B cell (primary cell): ENCODE measurements around the gene USH2A. TPM values are rescaled to one million over a fixed set of nuclear protein-coding genes. Genes with fewer than 3 reads are reported as not detected.

Source experiments
- ATAC-seq: fragments of 200-7000 bp; cut with Tn5 transposase; one replicate; pipeline ENCODE4 v1.10.0; 2021; ENCODE audit warnings: low read depth, mild to moderate bottlenecking, moderate number of reproducible peaks, moderate library complexity
- CTCF ChIA-PET: fragments of 350-600 bp; sonication (Branson Sonifier 250); formaldehyde crosslinking; loops from one replicate; lab custom pipeline; 2021; ENCODE audit warnings: antibody characterized with exemption, inconsistent platforms; lab: Charles Lee
- POLR2A ChIA-PET: fragments of 350-600 bp; sonication (Branson Sonifier 250); formaldehyde crosslinking; loops from one replicate; lab custom pipeline; 2021; ENCODE audit warnings: antibody characterized with exemption; lab: Charles Lee
- DNase-seq: peaks from one replicate; pipeline ENCODE4 v3.0.0; 2013
- H2AFZ ChIP-seq: 2 replicates; pipeline ENCODE4 v1.6.1; 2012; ENCODE audit warnings: mild to moderate bottlenecking, low read depth, low read length; ENCODE audit not compliant: insufficient read depth, poor library complexity, severe bottlenecking
- H3K27ac ChIP-seq, 2 donors: 1 replicate in 1 of 2; 2 replicates in 1 of 2; pipeline ENCODE4 v1.5.1; 2012 to 2013; ENCODE audit warnings: low read length in 2 of 2, mild to moderate bottlenecking in 2 of 2, moderate library complexity in 1 of 2
- H3K27me3 ChIP-seq, 4 experiments: fragments of 200-600 bp in 1 of 4; sonication (generic) in 1 of 4; replicated peaks in 1 of 4; 1 replicate in 2 of 4; 2 replicates in 2 of 4; pipeline versions ENCODE4 v1.6.1 to v1.7.0; 2013 to 2016; ENCODE audit warnings: low read length in 3 of 4, mild to moderate bottlenecking in 2 of 4, mixed read lengths in 1 of 4, moderate library complexity in 1 of 4; ENCODE audit not compliant: insufficient read depth in 4 of 4, control insufficient read depth in 3 of 4; ENCODE audit errors: control extremely low read depth in 1 of 4
- H3K36me3 ChIP-seq, 2 experiments: replicated peaks in 1 of 2; 1 replicate in 1 of 2; 2 replicates in 1 of 2; pipeline versions ENCODE4 v1.6.1 to v1.7.1; 2013; ENCODE audit warnings: low read length in 1 of 2; ENCODE audit not compliant: insufficient read depth in 2 of 2, control insufficient read depth in 1 of 2; ENCODE audit errors: control extremely low read depth in 1 of 2, extremely low read depth in 1 of 2
- H3K4me1 ChIP-seq, 2 donors: fragments of 200-600 bp in 1 of 2; sonication (generic) in 1 of 2; 1 replicate in 1 of 2; 2 replicates in 1 of 2; pipeline versions ENCODE4 v1.5.1 to v1.6.1; 2013 to 2017; ENCODE audit warnings: low read length in 2 of 2; ENCODE audit not compliant: control insufficient read depth in 2 of 2, insufficient read depth in 2 of 2
- H3K4me2 ChIP-seq: replicated peaks from 2 replicates; pipeline ENCODE3; 2012; ENCODE audit warnings: mild to moderate bottlenecking, low read depth, low read length; ENCODE audit not compliant: poor library complexity, severe bottlenecking
- H3K4me3 ChIP-seq, 5 experiments: fragments of 200-600 bp in 1 of 5; sonication (generic) in 1 of 5; 1 replicate in 3 of 5; 2 replicates in 2 of 5; pipeline versions ENCODE4 v1.5.1 to v1.7.0; 2011 to 2016; ENCODE audit warnings: low read length in 4 of 5, mild to moderate bottlenecking in 4 of 5, low read depth in 2 of 5, control low read depth in 1 of 5, moderate library complexity in 1 of 5; ENCODE audit not compliant: insufficient read depth in 1 of 5; ENCODE audit errors: control extremely low read depth in 1 of 5, extremely low read depth in 1 of 5
- H3K79me2 ChIP-seq: fragments of 200-600 bp; sonication (generic); one replicate; pipeline ENCODE4 v1.6.0; 2016; ENCODE audit warnings: low read length; ENCODE audit not compliant: control insufficient read depth, insufficient read depth
- H3K9ac ChIP-seq: fragments of 200-600 bp; sonication (generic); 2 replicates; pipeline ENCODE4 v1.6.1; 2017; ENCODE audit warnings: mild to moderate bottlenecking, low read length, moderate library complexity
- H3K9me3 ChIP-seq, 3 donors: one replicate each; pipeline versions ENCODE4 v1.6.1 to v1.7.1; 2013; ENCODE audit warnings: low read length in 2 of 3; ENCODE audit not compliant: control insufficient read depth in 2 of 3, insufficient read depth in 1 of 3; ENCODE audit errors: control extremely low read depth in 1 of 3
- H4K20me1 ChIP-seq: 2 replicates; pipeline ENCODE4 v1.6.0; 2012; ENCODE audit warnings: mild to moderate bottlenecking, low read length; ENCODE audit not compliant: insufficient read depth, control insufficient read depth, poor library complexity, severe bottlenecking
- H3K27ac Mint-ChIP-seq: one replicate; pipeline ENCODE4 v1.8.0; 2021; ENCODE audit warnings: mixed read lengths
- H3K27me3 Mint-ChIP-seq: one replicate; pipeline ENCODE4 v1.8.0; 2021; ENCODE audit warnings: mixed read lengths
- H3K4me1 Mint-ChIP-seq: one replicate; pipeline ENCODE4 v1.8.0; 2021; ENCODE audit warnings: mixed read lengths
- H3K4me3 Mint-ChIP-seq: one replicate; pipeline ENCODE4 v1.8.0; 2021; ENCODE audit warnings: mixed read lengths
- H3K9me3 Mint-ChIP-seq: one replicate; pipeline ENCODE4 v1.8.0; 2022; ENCODE audit warnings: mixed read lengths; ENCODE audit not compliant: insufficient read depth
- EZH2 ChIP-seq: IDR thresholded peaks from 2 replicates; pipeline ENCODE4 v1.6.1; 2012; ENCODE audit warnings: borderline replicate concordance, low read depth, mild to moderate bottlenecking, moderate library complexity, low read length; ENCODE audit not compliant: insufficient read depth, poor library complexity, severe bottlenecking
- WGBS: methylation state at CpG from one replicate; pipeline ENCODE4 v1.1.5; 2013; ENCODE audit warnings: missing lambda C conversion rate; ENCODE audit not compliant: insufficient coverage; 5-methylcytosine and 5-hydroxymethylcytosine counted together
- intact Hi-C: fragments of 100-400 bp; cut with micrococcal nuclease; formaldehyde crosslinking; loops from one replicate; pipeline ENCODE4 v1.10.0; 2022
- polyA plus RNA-seq: library from polyadenylated mRNA; depleted of rRNA; stranded (reverse); fragments of >200 nt; gene quantifications from 2 replicates; pipeline ENCODE4 v1.2.3, GENCODE V29; 2012
- total RNA-seq, 2 donors: library from RNA; stranded (reverse); fragments of 120-200 nt in 1 of 2; gene quantifications; 1 replicate in 1 of 2; 2 replicates in 1 of 2; pipeline versions ENCODE4 v1.2.3 to v1.2.4, GENCODE V29; 2013 to 2022
- TF ChIP-seq, protein P1 (sequence below): fragments of 200-600 bp; IDR thresholded peaks from one replicate; pipeline ENCODE4 v1.8.0; 2022; ENCODE audit warnings: antibody characterized with exemption, mild to moderate bottlenecking

Gene USH2A
- total and polyA plus RNA-seq, 2 donors (not counting 1 experiment from before 2014, with no cell fraction given) = 0.01 TPM; not detected in 1

DNA sequence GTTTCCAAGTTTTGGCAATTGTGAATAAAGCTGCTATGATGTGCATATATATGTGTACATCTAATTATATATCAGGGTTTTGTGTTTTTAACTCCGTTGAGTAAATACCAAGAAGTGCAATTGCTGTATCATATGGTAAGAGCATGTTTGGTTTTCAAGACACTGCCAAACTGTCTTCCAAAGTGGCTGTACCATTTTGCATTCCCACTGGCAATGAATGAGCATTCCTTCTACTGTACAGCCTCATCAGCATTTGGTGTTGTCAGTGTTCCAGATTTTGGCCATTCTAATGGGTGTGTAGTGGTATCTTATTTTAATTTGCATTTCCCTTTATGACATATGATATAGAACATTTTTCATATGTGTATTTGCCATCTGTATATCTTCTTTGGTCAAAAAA is 246.3 kb downstream of the USH2A start:
- Histone ChIP-seq H3K4me2 (no peak overlapping the region), H3K36me3 (no peaks in the 10 kb centered on the region), H3K27ac (no peak overlapping the region), H2AFZ (no peak overlapping the region), H3K4me3 (no peak overlapping the region), H3K9ac (no peak overlapping the region), H3K79me2 (no peaks in the 10 kb centered on the region), H3K4me1 (no peaks in the 10 kb centered on the region), H4K20me1 (no peaks in the 10 kb centered on the region), H3K27me3 (no peaks in the 10 kb centered on the region), H3K9me3 (no peaks in the 10 kb centered on the region)
- H3K4me1 Mint-ChIP-seq = no peaks in the 10 kb centered on the region
- DNase-seq (no peak), ATAC-seq (no peak)
- ChIA-PET CTCF (no interaction called here), POLR2A (no interaction called here)
- H3K9me3 Mint-ChIP-seq = no peaks in the 10 kb centered on the region
- TF ChIP-seq, protein P1, sequence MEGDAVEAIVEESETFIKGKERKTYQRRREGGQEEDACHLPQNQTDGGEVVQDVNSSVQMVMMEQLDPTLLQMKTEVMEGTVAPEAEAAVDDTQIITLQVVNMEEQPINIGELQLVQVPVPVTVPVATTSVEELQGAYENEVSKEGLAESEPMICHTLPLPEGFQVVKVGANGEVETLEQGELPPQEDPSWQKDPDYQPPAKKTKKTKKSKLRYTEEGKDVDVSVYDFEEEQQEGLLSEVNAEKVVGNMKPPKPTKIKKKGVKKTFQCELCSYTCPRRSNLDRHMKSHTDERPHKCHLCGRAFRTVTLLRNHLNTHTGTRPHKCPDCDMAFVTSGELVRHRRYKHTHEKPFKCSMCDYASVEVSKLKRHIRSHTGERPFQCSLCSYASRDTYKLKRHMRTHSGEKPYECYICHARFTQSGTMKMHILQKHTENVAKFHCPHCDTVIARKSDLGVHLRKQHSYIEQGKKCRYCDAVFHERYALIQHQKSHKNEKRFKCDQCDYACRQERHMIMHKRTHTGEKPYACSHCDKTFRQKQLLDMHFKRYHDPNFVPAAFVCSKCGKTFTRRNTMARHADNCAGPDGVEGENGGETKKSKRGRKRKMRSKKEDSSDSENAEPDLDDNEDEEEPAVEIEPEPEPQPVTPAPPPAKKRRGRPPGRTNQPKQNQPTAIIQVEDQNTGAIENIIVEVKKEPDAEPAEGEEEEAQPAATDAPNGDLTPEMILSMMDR = no peak
- no peak for TF ChIP-seq EZH2
- intact Hi-C loops = no loop called here
- H3K27ac Mint-ChIP-seq = no peak overlapping the region
- no peak overlapping the region for H3K4me3 Mint-ChIP-seq
- H3K27me3 Mint-ChIP-seq = no peaks in the 10 kb centered on the region
- WGBS = no CpG with 5 or more reads among the region's 1 CpG

DNA sequence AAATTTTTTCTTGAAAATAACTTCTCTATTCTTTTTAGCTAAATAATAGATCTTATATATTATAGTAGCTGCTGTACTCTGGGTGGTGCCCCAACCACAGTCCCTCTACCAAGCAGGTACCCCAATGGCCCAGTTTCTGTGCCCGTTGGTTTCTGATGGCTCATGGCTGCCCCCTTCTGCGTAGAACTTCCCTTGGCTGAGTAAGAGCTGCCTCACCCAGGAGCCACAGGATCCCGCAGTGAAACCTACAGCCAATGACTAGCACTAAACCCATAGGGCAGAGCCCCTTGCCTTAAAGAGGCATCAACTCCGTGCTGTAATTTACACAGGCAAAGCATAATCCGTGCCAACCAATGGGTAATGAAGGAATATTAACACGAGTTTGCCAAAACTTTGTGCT is 247.5 kb downstream of the USH2A start:
- no peak for ATAC-seq
- CTCF ChIA-PET = no interaction called here

More for the DNA sequence above, 247.5 kb downstream of the USH2A start:
- no peaks in the 10 kb centered on the region for H3K36me3 ChIP-seq
- H3K27ac ChIP-seq = no peak overlapping the region
- POLR2A ChIA-PET = no interaction called here
- Mint-ChIP-seq H3K9me3 (no peaks in the 10 kb centered on the region), H3K27me3 (no peaks in the 10 kb centered on the region), H3K27ac (no peak overlapping the region), H3K4me1 (no peaks in the 10 kb centered on the region), H3K4me3 (no peak overlapping the region)
- intact Hi-C loops = no loop called here
- no peak for DNase-seq
- no peaks in the 10 kb centered on the region for H4K20me1 ChIP-seq
- no peaks in the 10 kb centered on the region for H3K9me3 ChIP-seq
- WGBS = 31% methylated on average over 2 of the region's 6 CpGs
- H3K27me3 ChIP-seq = no peaks in the 10 kb centered on the region
- no peaks in the 10 kb centered on the region for H3K79me2 ChIP-seq
- no peaks in the 10 kb centered on the region for H3K4me1 ChIP-seq
- no peak overlapping the region for H3K4me3 ChIP-seq
- TF ChIP-seq, protein P1 = no peak
- no peak for TF ChIP-seq EZH2
- no peak overlapping the region for H3K9ac ChIP-seq
- H3K4me2 ChIP-seq = no peak overlapping the region
- no peak overlapping the region for H2AFZ ChIP-seq
